Mucosa of descending colon (tissue), 3 donors: ENCODE data around the gene TMEM86B. TPM values are rescaled to one million over a fixed set of nuclear protein-coding genes. Genes with fewer than 3 reads are reported as not detected.
A peak's percentile ranks its signal among the peaks of the same experiment; 100 is the strongest.

Experiments used
- ATAC-seq: fragments of 200-7000 bp; cut with Tn5 transposase; one replicate; pipeline ENCODE4 v1.9.1; 2020; ENCODE audit warnings: mild to moderate bottlenecking, moderate library complexity
- DNase-seq, 3 donors: peaks; one replicate each; pipeline ENCODE4 v3.0.0-alpha.2; 2020
- H3K36me3 ChIP-seq: fragments of 200-600 bp; one replicate; pipeline ENCODE4 v1.8.0; 2021; ENCODE audit warnings: low read depth, mild to moderate bottlenecking
- H3K4me1 ChIP-seq: fragments of 200-600 bp; one replicate; pipeline ENCODE4 v1.8.0; 2021; ENCODE audit warnings: low read depth, mild to moderate bottlenecking
- H3K4me3 ChIP-seq: fragments of 200-600 bp; one replicate; pipeline ENCODE4 v1.8.0; 2021; ENCODE audit warnings: mild to moderate bottlenecking
- H3K9me3 ChIP-seq: fragments of 200-600 bp; one replicate; pipeline ENCODE4 v1.8.0; 2021; ENCODE audit warnings: mild to moderate bottlenecking
- CTCF ChIP-seq: fragments of 200-600 bp; IDR thresholded peaks from one replicate; pipeline ENCODE4 v1.8.0; 2022; ENCODE audit warnings: antibody characterized with exemption, mild to moderate bottlenecking
- intact Hi-C, 2 donors: fragments of 100-400 bp; cut with DNase I in 1 of 2; cut with micrococcal nuclease in 1 of 2; formaldehyde crosslinking; loops; one replicate each; pipeline versions ENCODE4 v1.11.0 to v1.11.1; 2022; cut with DNase I, micrococcal nuclease
- total RNA-seq, 3 donors: library from RNA; stranded (reverse); fragmentation: NEBNext Ultra II Directional in 2 of 3; extraction: Animal tissue kit (Norgen Biotek cat#: 25700) in 2 of 3; gene quantifications; one replicate each; pipeline versions ENCODE4 v1.2.1 to v1.2.4, GENCODE V29; 2021 to 2023
- donor health status: DM: no; HTN: no; CAD: no; lungs with moderate emphysema.
- donor health status: DM: no; HTN: no; CAD: no.
- donor health status: DM: no; HTN: yes; CAD: no.

Gene TMEM86B
- total RNA-seq, 3 donors from 2014 or later, result 3.4 to 4.5 (median 3.7) TPM

- Histone ChIP-seq H3K36me3 (peaks cover 13% of the 10 kb centered on the region), H3K9me3 (no peaks in the 10 kb centered on the region), H3K4me3 (no peak overlapping the region), H3K4me1 (no peaks in the 10 kb centered on the region)
- DNase-seq, result no peak
- ATAC-seq, result no peak
- intact Hi-C loops, result no loop called here
- TF ChIP-seq CTCF, result no peak
These were observed 10.4 kb upstream of the TMEM86B start for GRCh38 chr19:55239004-55239403.

- DNase-seq, result no peak
- no peak for TF ChIP-seq CTCF
- Histone ChIP-seq H3K4me3 (no peak overlapping the region), H3K4me1 (no peaks in the 10 kb centered on the region), H3K36me3 (peaks cover 13% of the 10 kb centered on the region), H3K9me3 (no peaks in the 10 kb centered on the region)
- ATAC-seq, result no peak
- intact Hi-C loops, result no loop called here
These were observed 9.5 kb upstream of the TMEM86B start for GRCh38 chr19:55238030-55238429.

GRCh38 chr19:55232986-55233385, 4.4 kb upstream of the TMEM86B start:
- ATAC-seq (no peak), DNase-seq (no peak)
- peaks cover 14% of the 10 kb centered on the region for H3K36me3 ChIP-seq
- intact Hi-C loops, result no loop called here
- H3K4me1 ChIP-seq, result no peaks in the 10 kb centered on the region
- TF ChIP-seq CTCF, result no peak
- no peaks in the 10 kb centered on the region for H3K9me3 ChIP-seq
- H3K4me3 ChIP-seq, result no peak overlapping the region

- intact Hi-C loops, result no loop called here
- Histone ChIP-seq H3K36me3 (peaks cover 14% of the 10 kb centered on the region), H3K4me1 (no peaks in the 10 kb centered on the region), H3K4me3 (no peak overlapping the region), H3K9me3 (no peaks in the 10 kb centered on the region)
- DNase-seq (peak in 1 of 3 donors; percentile 40), ATAC-seq (no peak)
- TF ChIP-seq CTCF, result no peak
These were observed 3.7 kb upstream of the TMEM86B start for GRCh38 chr19:55232286-55232602.

GRCh38 chr19:55231391-55232285, 3.1 kb upstream of the TMEM86B start:
- H3K36me3 ChIP-seq, result peaks cover 11% of the 10 kb centered on the region
- H3K4me1 ChIP-seq, result no peaks in the 10 kb centered on the region
- TF ChIP-seq CTCF, result no peak
- ATAC-seq (no peak), DNase-seq (no peak)
- no peak overlapping the region for H3K4me3 ChIP-seq
- no peaks in the 10 kb centered on the region for H3K9me3 ChIP-seq
- intact Hi-C loops, result no loop called here
